KBM-7 (cell line): ENCODE results near the gene LINGO3.
A peak's percentile ranks its signal among the peaks of the same experiment; 100 is the strongest.
"Not testable (repeated sequence)": the region's sequence is repeated elsewhere in the genome, so short reads cannot be mapped to it uniquely, and the experiment has no call there.

Experiments
- DNase-seq: peaks from one replicate; pipeline ENCODE4 v3.0.0-alpha.2; 2015
- in situ Hi-C: fragments of 300-500 bp; cut with MboI; formaldehyde crosslinking; loops from 2 replicates; pipeline ENCODE4 v1.14.3; 2020; ENCODE audit warnings: low sequenced_read_pairs, low pct_unique_long_range_greater_than_20kb, mixed read lengths

LINGO3 gene

DNA sequence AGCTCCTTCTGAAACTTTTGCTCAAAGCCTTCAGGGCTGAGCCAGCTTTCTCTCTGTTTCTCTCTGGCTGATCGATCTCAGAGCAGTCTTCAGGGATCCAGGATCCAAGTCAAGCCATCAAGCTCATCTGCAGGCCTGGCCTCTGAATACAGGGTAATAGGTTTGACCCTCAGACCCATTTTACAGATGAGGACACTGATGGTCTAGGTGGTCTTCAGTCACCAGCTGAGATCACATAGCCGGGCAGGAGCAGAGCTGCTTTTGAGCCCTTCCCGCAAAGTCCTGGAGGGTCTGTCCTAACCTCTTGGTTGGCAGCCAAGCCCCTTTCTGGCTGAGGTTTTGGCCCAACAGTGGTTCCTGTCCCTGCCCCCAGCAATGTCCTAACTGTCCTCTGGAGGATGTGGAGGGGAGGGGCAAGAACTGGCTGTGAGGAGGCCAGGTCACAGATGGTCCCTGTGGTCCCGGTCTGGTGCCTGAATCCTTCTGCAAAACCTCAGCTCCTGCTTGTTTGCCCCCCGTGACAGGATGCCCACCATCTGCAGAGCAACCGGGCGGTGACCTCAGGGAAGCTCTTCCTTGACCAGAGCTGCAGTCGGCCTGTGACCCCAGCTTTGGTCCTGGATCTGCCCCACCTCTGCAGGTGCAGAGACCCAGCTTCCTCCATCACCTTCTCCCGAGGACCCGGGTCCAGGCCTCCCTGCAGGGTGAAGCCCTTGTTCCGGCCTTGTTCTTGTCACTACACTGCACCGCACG is 20.2 kb downstream of the LINGO3 start:
- in situ Hi-C loops, result no loop called here
- peak; percentile 23 for DNase-seq

- DNase-seq, result no peak
- in situ Hi-C loops, result no loop called here
Observed at GRCh38 chr19:2286402-2287140, 21.4 kb downstream of the LINGO3 start.

DNA sequence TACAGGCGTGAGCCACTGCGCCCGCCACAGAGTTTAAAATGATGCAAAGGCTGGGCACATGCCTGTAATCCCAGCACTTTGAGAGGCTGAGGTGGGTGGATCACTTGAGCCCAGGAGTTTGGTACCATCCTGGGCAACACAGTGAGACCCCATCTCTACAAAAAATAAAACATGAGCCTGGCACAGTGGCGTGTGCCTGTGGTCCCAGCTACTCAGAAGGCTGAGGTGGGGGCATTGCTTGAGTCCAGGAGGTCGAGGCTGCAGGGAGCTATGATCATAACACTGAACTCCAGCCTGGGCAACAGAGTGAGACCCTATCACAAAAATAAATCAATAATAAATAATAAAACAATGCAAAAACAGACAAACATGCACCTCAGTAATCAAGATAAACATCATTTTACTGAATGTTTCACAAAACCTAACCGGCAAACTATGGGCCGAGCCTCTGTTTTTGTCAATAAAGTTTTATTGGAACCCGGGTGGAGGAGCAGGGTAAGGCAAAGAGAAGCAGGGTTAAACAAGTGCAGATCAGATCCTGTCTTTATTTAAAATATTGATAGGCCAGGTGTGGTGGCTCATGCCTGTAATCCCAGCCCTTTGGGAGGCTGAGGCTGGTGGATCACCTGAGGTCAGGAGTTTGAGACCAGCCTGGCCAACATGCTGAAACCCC is 24.0 kb downstream of the LINGO3 start:
- in situ Hi-C loops, result no loop called here
- DNase-seq, result no peak

DNA sequence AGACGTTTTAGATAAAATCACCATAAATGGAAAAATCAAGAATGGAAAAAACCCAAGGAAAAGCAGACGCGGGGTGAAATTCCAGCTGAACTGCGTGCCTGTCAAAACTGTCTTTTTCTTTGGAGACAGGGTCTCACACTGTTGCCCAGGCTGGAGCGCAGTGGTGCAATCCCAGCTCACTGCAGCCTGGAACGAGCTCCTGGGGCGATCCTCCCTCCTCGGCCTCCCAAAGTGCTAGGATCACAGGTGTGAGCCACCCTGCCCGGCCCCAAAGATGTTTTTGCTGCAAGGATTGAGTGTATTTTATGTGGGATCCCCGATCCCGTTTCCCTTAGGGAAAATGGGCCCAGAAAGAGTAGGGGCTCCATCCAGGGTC is 25.1 kb downstream of the LINGO3 start:
- DNase-seq, result no peak
- in situ Hi-C loops, result no loop called here

DNA sequence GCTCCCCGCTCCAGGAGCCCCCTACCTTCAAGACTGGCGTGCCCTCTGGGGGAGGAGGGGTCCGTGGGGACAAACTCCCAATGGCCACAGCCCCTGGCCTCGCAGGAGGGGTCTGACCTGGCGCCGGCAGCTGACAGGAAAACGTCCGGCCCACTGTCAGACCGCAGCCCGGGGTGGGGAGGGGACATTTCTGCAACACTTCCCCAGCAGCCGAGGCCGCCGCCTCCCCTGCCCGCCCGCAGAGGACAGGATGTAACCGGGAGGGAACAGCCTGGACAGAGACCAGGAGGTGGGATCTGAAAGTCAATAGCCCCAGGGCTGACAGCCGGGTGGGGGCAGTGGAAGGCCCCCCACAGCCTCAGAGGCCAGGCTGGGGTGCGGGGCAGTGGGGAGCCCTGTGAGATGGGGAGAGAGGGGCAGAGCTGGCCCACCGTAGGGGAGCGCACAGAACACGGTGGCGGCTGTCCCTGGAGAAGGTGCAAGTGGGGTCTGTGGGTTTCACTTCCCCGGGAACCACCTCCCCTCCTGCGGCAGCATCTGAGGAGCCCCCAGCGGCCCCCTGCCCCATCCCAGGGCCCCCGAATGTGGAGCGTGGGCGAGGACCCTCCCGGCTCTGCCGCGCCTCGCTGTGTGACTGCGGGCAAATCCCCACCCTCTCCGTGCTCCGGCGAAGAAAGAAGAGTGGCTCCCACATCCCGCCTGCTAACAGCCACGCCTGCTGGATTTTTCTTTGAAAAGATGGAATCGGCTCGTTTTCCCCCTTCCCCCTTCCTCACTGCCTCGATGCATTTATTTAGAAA is 25.7 kb downstream of the LINGO3 start, which contains the start of gene PEAK3:
TSS of gene PEAK3 (minus strand) at position 114 of the 800 bp plus-strand sequence. CDS start 1,244 bp downstream, outside the sequence.
- peak; percentile 80 for DNase-seq
- in situ Hi-C loops, result no loop called here

GRCh38 chr19:2281265-2282061 is 26.5 kb downstream of the LINGO3 start:
- DNase-seq, result not testable (repeated sequence)

GRCh38 chr19:2280633-2281264 is 27.2 kb downstream of the LINGO3 start:
- in situ Hi-C loops, result no loop called here
- no peak for DNase-seq

More at GRCh38 chr19:2281265-2282061, 26.5 kb downstream of the LINGO3 start:
- in situ Hi-C loops, result not testable (repeated sequence)

GRCh38 chr19:2278459-2279158 is 29.3 kb downstream of the LINGO3 start:
- DNase-seq, result no peak
- in situ Hi-C loops, result no loop called here

DNA sequence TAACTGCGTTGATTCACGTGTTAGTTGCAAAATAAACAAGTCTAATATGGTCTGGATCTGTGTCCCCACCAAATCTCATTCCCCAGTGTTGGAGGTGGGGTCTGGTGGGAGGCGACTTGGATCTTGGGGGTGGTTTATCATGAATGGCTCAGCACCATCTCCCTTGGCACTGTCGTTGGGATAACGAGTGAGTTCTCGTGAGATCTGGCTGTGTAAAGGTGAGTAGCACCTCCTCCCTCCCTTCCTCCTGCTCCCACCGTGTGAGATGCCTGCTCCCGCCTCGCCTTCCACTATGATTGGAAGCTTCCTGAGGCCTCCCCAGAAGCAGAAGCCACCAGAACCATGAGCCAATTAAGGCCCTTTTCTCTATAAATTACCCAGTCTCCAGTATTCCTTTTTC is 30.8 kb downstream of the LINGO3 start:
- in situ Hi-C loops, result no loop called here
- DNase-seq, result no peak

DNA sequence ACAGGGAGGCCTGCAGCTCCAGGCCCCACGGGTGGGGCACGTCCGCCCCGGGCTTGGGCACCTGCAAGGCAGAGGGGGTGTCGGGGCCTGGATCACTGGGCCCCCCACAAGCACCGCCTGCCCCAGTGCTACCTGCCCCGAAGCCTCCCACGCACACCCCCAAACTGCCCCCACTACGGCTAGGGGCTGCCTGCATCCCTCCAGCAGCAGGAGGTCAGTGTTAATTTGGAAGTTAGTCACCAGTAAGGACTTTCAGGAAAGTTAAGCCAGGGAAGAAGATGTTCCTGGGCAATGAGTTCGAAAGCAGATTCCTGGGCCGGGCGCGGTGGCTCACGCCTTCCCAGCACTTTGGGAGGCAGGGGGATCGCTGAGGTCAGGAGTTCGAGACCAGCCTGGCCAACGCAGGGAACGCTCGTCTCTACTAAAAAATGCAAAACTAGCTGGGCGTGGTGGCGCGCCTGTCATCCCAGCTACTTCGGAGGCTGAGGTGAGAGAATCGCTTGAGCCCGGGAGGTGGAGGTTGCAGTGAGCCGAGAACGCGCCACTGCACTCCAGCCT is 31.4 kb downstream of the LINGO3 start:
- in situ Hi-C loops, result no loop called here
- no peak for DNase-seq

DNA sequence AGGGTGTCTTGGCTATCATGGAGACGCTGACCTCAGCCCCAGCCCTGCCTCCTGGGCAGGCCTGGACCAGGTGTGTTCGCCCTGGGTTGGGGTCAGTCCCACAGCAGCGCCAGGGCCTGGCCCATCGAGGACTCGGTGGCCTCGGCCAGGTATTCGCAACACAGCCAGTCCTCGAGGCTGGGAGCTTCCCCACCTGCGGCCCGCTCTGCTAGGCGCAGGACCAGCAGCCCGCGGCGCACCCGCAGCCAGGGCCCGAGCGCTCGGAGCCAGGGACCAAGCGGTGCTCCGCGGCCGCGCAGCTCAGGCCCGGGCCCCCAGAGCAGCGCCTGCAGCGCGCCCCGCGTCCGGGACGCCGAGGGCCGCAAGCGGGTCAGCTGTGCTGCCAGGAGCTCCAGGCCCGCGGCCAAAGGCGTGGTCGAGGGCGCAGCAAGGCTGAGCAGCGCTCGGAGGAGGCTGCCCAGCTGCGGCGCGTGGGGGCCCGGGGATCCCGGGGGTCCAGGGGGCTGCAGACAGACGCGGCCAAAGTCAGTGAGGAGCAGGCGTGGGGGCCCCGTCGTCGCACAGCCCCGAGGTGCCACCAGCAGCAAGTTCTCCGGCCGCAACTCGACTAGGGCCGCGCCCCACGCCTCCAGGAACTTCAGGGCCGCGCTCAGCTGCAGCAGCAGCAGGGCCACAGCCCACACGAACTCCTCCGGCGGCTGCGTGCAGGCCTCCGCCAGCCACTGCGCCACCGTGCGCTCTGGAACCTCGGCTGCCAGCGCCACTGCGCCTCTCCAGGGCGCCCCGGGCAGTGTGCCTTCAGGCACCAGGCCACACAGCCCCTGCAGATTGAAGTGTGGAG is 32.1 kb downstream of the LINGO3 start:
- in situ Hi-C loops, result no loop called here
- DNase-seq, result no peak

- DNase-seq, result peak; percentile 86
- in situ Hi-C loops, result no loop called here
Observed at GRCh38 chr19:2274931-2275535, 32.9 kb downstream of the LINGO3 start.

DNA sequence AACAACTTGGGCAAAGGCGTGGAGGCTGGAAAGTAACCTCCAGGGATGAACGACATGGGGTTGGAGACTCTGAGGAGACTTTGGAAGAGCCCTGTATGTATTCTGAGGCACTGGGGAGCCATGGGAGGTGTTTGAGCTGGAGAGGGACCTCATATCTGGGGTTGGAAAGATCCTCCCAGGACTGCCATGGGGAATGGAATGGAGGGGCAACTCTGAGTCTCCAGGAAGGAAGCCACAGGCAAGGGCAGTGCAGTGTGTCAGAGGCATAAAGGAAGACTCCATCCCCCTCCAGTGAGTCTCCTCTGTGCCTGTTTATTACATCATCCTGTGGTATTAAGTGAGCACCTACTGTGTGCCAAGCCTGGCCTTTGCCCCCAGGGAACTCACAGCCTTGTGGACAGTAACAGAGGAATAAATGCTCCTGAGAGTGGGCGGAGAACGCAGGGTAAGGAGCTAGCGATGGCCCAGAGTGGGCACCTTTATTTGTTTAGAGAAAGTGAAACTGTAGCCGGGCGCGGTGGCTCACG is 33.7 kb downstream of the LINGO3 start:
- in situ Hi-C loops, result no loop called here
- DNase-seq, result no peak

- peak; percentile 94 for DNase-seq
- in situ Hi-C loops, result no loop called here
Observed at GRCh38 chr19:2273356-2274184, 34.4 kb downstream of the LINGO3 start.
